Cerebellar cortex (tissue), 1 donor: ENCODE results near the gene RDX.
"Not testable (repeated sequence)": the region's sequence is repeated elsewhere in the genome, so short reads cannot be mapped to it uniquely, and the experiment has no call there.

Experiments used
- DNase-seq: peaks from one replicate; pipeline ENCODE4 v3.0.0-alpha.2; 2015; ENCODE audit warnings: low spot score

Gene RDX

DNA sequence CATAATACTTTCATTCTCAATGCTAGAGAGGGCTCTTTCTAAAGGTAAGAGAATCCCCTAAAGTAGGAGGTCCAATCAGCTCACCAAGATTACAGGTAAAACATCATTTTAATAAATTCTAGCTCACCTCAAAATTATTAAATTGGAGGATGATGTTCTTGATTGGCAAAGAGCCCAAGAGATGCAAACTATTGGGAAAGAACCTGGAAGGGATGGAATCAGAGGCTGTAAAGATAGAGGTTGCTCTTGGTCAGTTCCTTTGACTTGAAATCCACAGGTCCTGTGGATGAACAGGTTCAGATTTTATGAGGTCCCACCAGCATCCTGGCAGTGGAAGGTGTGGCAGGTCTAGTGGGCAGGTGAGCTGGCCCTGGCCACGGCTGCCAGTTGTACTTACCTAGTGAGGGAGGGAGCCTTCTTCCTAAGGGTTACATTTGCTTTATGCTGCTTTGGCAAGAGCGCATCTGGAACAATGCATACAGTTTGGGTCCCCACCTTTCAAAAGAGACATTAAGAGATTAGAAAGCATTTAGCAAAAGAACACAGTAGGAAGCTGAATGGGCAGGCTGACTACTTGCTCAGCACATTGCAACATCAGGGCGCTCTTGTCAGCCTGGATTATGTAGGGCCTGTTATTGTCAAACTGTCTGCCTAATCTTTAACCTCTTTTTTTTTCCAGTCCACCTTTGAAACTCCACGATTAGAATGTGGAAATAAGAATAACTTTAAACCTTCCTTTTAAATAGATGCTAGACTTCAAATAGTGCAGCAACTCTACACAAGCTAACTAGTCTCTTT is 97.0 kb downstream of the RDX start:
- DNase-seq, result no peak

DNA sequence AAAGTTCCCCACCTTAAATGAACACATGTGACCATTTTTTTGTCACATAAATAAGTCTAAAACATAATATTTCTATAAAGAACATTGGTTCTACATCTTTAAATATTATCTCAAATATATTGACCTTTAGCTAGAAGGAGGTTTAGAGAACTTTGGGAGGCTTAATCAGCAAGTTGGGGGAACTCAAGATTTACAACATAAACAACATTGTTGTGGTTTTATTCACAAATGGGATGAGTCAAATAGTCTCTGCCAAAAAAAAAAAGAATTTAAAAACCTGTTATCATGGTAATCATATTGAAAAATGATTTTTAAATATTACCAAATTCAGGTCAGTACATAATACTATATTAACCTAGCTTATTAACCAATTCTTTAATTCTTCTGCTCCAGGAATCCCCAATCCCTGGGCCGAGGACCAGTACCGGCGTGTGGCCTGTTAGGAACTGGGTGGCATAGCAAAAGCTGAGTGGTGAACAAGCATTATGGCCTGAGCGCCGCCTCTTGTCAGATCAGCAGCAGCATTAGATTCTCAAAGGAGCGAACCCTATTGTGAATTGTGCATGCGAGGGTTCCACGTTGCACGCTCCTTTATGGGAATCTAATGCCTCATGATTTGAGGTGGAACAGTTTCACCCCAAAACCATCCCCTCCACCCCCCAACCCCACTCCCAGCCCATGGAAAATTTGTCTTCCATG is 98.2 kb downstream of the RDX start:
- no peak for DNase-seq

DNA sequence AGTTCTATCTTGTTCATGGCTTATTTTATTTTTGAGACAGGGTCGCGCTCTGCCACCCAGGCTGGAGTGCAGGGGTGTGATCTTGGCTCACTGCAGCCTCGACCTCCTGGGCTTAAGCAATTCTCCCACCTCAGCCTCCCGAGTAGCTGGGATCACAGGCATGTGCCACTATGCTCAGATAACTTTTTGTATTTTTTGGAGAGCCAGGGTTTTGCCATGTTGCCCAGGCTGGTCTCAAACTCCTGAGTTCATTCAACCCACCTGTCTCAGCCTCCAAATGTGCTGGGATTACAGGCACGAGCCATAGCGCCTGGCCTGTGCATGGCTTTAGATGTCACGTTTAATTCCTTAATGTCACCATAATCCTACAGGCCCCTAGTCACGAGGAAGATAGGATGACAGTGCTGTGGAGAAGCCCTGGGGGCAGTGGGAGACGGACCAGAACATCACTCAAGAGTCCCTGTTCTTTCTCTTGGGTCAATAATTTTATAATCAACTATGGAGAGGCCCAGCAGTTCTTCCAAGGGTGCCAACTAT is 99.5 kb downstream of the RDX start:
- no peak for DNase-seq

DNA sequence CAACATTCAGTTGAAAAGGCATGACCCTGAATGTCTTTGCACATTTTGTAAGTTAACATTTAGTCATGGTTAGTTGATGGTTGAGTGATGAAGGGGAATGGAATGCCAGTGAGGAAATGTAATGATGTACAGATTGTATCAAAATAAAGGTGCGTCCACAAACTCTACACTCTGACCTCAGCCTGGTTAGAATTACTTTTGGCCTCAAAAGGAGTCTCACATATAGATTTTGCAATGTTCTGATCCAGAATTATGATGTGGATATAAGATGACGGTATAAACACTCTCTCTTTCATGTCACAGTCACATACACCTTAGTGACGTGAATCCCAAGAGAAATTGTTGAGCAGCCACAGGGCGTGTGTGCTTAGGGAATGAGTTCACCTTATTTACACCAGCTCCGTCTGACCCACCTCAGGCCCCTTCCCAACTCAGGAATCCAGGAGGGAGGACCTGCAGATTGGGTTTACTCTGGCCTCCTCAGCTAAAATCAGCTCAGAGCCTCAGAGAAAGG is 100.1 kb downstream of the RDX start:
- DNase-seq, result no peak

DNA sequence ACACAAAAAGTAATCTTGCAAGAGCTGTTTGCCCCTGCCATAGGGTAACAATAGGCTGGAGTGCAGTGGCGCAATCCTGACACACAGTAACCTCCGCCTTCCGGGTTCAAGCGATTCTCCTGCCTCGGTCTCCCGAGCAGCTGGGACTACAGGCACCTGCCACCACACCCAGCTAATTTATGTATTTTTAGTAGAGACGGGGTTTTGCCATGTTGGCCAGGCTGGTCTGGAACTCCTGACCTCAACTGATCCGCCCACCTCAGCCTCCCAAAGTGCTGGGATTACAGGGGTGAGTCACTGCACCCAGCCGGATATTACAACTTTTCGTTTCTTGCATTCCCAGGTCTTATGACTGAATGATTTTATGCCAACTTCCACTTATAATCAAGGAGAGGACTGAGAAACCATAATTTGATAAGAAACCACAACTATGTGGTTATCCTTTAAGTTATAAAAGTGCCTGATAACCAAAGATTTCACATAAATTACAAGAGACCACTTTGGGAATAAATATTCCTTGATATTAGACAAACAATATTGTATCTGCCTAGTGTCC is 102.1 kb downstream of the RDX start:
- DNase-seq, result not testable (repeated sequence)

DNA sequence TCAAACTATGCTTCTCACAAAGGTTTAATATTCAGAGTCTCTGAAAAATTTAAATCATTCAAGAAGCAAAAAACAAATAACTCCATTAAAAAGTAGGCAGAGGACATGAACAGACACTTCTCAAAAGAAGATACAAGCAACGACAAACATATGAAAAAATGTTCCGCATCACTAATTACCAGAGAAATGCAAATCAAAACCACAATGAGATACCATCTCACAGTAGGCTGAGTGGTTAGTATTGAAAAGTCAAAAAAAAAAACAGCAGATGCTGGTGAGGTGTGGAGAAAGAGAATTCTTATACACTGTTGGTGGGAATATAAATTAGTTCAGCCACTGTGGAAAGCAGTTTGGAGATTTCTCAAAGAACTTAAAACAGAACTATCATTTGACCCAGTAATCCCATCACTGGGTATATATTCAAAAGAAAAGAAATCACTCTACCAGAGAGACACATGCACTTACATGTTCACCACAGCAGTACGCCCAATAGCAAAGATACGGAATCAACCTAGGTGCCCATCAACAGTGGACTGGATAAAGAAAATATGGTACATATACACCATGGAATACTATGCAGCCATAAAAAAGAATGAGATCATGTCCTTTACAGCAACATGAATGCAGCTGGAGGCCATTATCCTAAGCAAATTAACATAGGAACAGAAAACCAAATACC is 103.7 kb downstream of the RDX start:
- DNase-seq, result not testable (repeated sequence)

DNA sequence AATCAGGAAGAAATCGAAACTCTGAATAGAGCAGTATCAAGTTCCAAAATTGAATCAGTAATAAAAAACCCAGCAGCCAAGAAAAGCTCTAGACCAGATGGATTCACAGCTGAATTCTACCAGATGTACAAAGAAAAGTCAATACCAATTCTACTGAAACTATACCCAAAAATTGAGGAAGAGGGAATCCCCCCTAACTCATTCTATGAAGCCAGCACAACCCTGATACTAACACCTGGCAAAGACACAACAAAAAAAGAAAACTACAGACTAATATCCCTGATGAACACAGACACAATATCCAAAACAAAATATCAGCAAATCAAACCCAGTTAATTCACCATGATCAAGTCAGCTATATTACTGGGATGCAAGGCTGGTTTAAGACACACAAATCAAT is 105.5 kb downstream of the RDX start:
- DNase-seq, result no peak

DNA sequence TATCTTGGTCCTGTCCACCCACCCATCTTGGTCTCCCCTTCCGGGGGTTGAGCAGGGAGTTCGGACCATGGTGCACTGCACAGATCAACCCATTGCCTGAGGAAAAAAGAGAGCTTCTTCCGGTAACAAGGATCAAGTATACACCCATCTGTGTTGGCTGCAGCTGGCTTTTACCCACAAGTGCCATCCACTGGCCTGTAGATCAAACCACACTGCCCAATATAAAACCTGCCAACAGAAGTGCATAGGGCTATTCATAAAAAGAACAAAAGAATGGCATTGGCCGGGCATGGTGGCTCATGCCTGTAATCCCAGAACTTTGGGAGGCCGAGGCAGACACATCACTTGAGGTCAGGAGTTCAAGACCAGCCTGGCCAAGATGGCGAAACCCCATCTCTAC is 108.7 kb downstream of the RDX start:
- DNase-seq, result no peak

DNA sequence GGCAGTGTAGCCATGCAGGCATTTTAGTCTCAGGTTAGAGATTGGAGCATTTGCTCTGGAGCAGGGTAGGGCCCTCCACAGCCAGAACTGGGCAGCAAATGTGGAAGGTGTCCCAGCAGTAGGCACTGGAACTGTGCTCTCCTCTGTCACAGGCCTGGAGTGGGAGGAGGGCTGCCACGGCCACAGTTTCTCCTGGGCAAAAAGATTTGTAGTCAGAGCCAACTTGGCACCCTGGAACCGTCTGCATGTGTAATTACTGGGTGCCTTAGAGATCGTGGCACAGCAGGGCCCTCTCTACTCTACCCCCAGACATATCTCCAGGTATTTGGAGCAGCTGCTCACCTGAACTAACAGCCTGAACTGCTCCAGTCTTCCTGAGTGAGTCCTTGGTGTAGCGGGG is 109.5 kb downstream of the RDX start:
- DNase-seq, result no peak

DNA sequence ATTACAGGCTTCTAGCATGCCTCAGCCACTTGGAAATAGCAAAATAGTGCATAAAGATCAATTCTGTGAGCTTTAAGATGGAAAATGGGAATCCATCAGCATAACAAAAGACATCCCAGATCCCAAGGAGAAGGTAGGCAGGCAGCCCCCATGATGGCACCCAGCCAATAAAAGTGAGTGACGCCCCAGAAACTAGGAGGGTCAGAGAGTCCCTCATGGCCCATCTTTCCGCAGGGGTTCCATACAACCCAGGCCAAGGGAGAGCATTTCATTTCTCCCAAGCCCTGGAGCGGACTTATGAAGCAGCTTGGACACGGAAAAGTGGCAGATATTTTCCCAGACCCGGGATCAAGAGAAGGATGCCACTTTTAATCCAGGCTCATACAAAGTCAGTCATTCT is 110.0 kb downstream of the RDX start:
- DNase-seq, result no peak

DNA sequence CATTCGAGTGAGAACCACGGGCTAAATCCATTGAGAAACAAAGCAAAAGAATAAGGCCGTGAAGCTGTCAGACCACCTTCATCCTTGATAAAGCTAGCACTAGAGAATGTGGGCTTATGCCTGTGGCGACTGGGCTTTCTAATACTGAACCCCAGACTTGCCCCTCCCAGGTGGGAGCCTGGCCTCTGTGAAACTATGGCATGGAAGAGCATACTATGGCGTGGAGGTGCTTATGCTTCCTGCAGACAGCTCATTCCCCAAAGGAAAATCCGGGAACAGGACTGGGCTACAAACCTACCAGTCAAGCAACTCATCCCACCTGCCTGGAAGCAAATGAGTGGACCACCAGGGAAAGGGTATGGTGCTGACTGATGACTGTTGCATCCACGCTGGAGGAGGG is 110.8 kb downstream of the RDX start:
- DNase-seq, result no peak

DNA sequence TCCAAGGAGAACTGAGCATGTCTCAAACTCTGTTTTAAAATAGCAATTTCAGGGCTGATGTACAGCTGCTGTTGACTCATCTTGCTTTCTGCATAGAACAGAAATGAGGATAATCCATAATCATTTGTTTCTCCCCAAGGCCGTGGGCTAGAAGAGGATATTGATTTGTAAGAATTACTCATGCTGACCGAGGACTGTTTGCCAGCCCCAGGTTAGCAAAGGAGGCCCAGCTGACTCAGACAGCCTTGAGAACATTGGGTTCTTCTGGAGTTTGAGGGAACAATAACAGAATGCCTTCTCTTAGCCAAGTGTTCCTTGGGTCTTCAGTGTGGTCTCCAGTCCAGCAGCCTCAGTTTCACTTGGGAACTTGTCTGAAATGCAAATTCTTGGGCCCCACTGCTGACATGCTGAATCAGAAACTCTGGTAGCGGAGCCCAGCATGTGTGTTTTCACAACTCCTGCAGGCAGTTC is 111.3 kb downstream of the RDX start:
- no peak for DNase-seq

DNA sequence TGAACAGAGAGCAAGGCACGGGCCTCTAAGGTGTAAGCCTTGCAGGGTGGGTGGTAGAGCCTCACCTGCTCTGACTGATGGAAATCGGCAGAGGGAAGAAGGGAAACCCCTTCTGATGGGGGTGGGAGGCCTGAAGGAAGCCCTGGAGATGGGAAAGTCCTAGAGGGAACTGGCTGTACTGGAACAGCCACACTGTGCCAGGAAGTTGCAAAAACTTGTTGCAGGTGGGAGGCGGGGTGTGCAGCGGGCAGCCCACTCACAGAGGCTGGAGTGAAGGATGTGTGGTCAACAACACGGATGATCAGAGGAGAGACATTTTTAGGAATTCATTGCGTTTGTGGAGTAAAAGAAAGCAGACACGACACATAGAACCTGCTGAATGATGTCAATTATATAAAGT is 112.0 kb downstream of the RDX start:
- no peak for DNase-seq

DNA sequence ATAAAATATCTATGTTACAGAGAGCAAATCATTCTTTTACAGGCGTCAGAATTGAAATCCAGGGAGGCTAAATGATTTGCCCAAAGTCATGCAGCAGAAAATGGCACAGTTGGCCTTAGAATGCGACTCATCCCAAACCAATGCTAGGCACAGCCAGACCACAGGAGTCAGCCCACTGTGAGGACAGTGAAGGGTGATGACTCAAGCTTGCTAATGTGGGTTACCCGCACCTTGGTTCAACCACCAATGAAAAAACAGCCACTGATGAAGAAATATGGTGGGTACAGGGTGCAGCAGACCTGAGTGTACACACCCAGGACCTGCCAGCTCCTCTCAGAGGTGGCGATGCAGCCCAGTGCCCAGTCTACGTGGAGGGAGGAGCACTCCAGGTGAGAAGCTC is 113.5 kb downstream of the RDX start:
- no peak for DNase-seq

DNA sequence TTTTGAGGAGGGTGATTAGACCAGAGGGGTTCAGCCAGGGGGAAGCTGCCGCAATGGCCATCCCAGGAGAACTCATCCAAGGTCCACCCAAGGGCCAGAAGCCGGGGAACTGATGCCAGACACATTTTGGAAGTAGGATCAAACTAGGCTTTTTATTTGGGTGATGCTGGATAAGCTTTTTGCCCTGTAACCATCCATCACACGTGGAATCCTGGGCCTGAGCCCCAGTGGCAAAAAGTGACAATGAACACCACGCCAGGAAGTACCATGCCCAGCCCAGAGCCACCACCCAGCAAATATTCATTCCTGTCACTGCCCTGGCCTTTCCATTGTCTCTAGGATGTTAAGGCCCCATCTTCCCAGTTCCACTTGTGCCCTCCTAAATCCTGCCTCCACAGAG is 117.3 kb downstream of the RDX start:
- DNase-seq, result no peak

DNA sequence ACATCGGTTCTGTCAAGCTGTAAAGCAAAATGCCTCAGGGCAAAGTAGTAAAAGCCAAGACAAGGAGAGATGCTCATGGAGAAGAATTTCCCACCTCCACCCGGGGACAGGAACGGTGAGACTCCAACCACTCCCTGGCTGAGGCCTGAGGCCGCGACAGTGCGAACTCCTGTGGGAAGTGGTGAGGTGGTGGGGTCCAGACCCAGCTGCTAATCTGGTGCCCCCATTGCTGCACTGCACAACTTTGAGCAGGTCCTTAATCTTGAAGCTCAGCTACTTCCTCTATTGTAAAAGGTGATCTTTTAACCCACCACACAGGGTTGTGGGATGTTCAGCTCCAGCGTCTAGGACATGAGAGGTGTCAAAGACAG is 119.3 kb downstream of the RDX start:
- DNase-seq, result no peak

DNA sequence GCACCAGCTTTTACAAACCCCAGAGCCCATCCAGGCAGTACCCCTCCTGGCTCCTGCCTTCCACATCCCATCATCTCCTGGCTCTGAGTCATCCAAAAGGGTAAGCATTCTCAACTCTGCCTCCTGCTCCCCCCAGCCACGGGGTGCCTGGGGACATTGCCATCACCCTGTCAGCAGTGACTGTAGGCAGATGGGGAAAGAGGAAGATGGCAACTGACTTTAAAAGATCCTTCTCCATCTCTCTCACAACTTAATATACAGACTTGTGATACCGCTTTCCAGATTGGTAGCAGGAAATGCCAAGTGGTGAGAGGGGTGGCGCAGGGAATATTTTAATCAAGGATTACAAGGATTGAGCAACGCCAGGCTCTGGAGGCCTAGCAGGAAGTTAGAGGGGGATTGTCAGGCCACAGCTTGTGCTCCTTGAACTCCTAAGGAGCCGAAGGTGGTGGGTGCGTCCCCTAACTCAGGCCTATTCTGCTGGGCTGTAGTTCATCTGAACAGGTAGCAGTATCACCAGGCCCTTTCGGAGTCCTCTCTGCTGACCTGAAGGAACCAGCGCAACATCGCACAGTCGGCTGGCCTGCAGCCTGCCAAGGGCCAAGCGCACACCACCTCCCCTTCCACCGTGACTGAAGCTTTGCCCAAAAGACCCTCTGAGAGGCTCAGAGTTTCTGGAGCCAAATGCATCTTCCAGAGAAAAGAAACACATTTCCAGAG is 119.9 kb downstream of the RDX start:
- DNase-seq, result no peak

DNA sequence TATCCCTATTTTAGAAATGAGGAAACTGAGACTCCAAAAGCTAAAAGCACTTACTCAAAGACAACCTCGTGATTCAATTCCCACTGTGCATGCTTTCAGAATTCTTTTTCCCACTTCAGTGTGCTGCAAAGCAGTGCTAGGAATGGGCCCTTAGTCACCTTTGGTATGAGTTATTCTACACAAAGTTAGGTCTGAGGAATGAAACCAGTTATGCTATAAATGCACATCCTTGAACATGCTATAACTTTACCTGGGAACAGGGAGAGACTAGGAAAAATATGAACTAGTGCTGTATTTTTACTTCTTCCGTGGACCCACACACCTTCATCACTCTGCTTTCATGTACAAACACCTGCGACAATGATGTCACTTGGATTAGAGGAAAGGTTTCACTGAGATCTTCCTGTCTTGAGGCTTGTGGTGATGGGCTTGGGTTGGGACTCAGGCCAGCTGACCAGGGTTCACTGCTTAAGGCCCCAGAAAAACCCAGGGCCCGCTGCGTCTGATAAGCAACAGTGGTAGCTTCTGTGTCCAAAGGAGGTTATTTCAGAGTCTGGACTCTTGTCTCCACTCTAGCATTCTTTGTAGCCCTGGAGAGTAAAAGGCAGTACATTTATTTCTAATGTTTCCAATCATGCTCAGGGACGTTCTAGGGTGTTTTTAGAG is 121.6 kb downstream of the RDX start:
- no peak for DNase-seq

DNA sequence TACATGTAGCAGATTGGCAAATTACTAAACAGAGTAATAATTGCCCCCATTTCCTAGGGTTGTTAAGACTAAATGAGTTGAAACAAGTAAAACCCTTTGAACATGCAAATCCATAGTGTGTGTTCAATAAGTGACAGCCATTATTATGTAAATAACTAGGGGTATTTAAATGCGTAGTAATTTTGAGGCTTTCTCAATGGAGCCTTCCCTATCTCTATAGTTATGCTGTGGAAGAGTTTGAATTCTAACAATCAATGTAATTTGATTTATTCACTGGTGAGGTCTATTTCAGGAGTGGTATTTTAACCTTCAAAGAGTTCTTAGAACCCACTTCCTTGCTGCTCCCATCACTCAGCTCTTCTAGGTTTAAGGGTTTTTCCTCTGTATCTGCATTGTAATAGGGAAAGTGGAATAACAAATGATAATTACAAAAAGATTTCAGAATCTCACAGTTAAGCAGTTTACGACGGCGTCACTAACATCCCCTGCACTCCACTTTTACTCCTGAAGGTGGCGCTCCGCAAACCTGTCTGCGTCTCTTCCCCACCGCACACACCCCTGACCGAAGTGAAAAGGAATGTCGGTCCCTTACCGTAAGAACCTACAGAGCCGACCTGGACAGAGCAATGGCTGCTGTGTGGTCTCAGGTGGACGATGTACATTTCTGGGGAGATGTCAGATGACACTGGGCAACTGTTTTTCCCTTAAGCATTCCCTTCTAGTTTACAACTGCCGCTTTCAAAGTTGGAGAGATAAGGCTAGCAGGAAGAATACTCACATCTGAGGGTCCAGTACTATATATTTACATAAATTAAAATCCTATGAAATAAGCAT is 122.4 kb downstream of the RDX start:
- DNase-seq, result peak; percentile 54

DNA sequence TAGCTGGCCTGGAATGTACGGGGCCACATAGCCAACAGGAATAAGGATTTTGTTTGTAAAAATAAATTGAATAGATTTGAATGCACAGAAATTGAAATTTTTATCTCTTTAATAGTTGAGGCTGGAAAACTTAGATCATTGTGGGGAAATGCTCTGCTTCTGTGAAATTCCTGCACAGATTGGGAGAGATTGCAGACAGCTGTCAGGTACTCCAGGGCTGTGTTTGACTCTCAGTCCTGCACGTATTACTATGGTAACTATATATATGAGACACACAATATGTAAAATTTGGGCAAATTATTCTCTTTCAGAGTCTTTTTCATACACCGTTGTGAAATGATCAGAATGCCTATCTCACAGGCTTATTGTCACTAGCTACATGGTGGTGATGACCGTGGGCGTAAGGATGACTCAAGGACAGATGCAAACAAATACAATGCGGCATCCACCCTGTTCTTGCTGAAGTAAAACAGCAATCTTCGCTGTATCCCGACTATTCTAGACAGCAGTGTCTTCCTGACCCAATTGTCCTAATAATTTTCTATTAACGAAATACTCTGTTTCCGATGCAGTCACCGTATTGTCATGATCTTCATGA is 123.8 kb downstream of the RDX start:
- no peak for DNase-seq
